GM23338 (cell line): ENCODE data around the gene CD300H. TPM values are rescaled to one million over a fixed set of nuclear protein-coding genes. Genes with fewer than 3 reads are reported as not detected.

ENCODE experiments used
- ATAC-seq: fragments of 200-7000 bp; cut with Tn5 transposase; 3 replicates; pipeline ENCODE4 v1.9.1; 2020
- DNase-seq: peaks from one replicate; pipeline ENCODE4 v3.0.0-alpha.2; 2015; ENCODE audit warnings: low spot score
- H2AFZ ChIP-seq: fragments of 200-600 bp; sonication (generic); 2 replicates; pipeline ENCODE4 v1.8.0; 2016; ENCODE audit warnings: antibody characterized with exemption, mild to moderate bottlenecking, moderate library complexity
- H3F3A ChIP-seq: fragments of 200-600 bp; sonication (generic); replicated peaks from 2 replicates; pipeline ENCODE4 v1.8.0; 2017; ENCODE audit warnings: antibody characterized with exemption, mixed run types, low read depth
- H3K27ac ChIP-seq: fragments of 200-600 bp; sonication (generic); 2 replicates; pipeline ENCODE4 v1.6.1; 2016; ENCODE audit warnings: low read depth
- H3K27me3 ChIP-seq: fragments of 200-600 bp; sonication (generic); 2 replicates; pipeline ENCODE4 v1.8.0; 2016; ENCODE audit warnings: mild to moderate bottlenecking, mixed run types, moderate library complexity; ENCODE audit not compliant: insufficient read depth
- H3K36me3 ChIP-seq: fragments of 200-600 bp; sonication (generic); 2 replicates; pipeline ENCODE4 v1.8.0; 2016; ENCODE audit warnings: mild to moderate bottlenecking; ENCODE audit not compliant: insufficient read depth
- H3K4me1 ChIP-seq: fragments of 200-600 bp; sonication (generic); 2 replicates; pipeline ENCODE4 v1.8.0; 2016; ENCODE audit warnings: mild to moderate bottlenecking, moderate library complexity; ENCODE audit not compliant: insufficient read depth
- H3K4me2 ChIP-seq: fragments of 200-600 bp; sonication (generic); 2 replicates; pipeline ENCODE4 v1.7.1; 2017; ENCODE audit warnings: mixed run types
- H3K4me3 ChIP-seq: fragments of 200-600 bp; sonication (generic); 2 replicates; pipeline ENCODE4 v1.6.1; 2016; ENCODE audit warnings: mixed run types
- H3K79me2 ChIP-seq: fragments of 200-600 bp; sonication (generic); replicated peaks from 2 replicates; pipeline ENCODE4 v1.8.0; 2017; ENCODE audit warnings: mild to moderate bottlenecking; ENCODE audit not compliant: insufficient read depth
- H3K9me2 ChIP-seq: fragments of 200-600 bp; sonication (generic); 2 replicates; pipeline ENCODE4 v1.8.0; 2017; ENCODE audit not compliant: insufficient read depth
- H4K20me1 ChIP-seq: fragments of 200-600 bp; sonication (generic); replicated peaks from 2 replicates; pipeline ENCODE4 v1.8.0; 2017; ENCODE audit warnings: mild to moderate bottlenecking; ENCODE audit not compliant: insufficient read depth
- H3K27ac Mint-ChIP-seq: 2 replicates; pipeline ENCODE4 v1.8.0; 2020; ENCODE audit warnings: inconsistent platforms, mild to moderate bottlenecking, moderate library complexity, mixed read lengths
- H3K27me3 Mint-ChIP-seq: 3 replicates; pipeline ENCODE4 v1.8.0; 2022; ENCODE audit warnings: low read depth, mild to moderate bottlenecking, moderate library complexity, mixed read lengths, inconsistent platforms; ENCODE audit not compliant: insufficient read depth, poor library complexity
- H3K36me3 Mint-ChIP-seq: 3 replicates; pipeline ENCODE4 v1.8.0; 2021; ENCODE audit warnings: low read depth, mild to moderate bottlenecking, inconsistent platforms, moderate library complexity, mixed read lengths
- H3K4me1 Mint-ChIP-seq: 3 replicates; pipeline ENCODE4 v1.8.0; 2020; ENCODE audit warnings: mild to moderate bottlenecking, inconsistent platforms, mixed read lengths
- H3K4me3 Mint-ChIP-seq: 3 replicates; pipeline ENCODE4 v1.8.0; 2021; ENCODE audit warnings: moderate library complexity, mild to moderate bottlenecking, inconsistent platforms, mixed read lengths
- H3K9me3 Mint-ChIP-seq: 3 replicates; pipeline ENCODE4 v1.8.0; 2020; ENCODE audit warnings: moderate library complexity, mild to moderate bottlenecking, inconsistent platforms, mixed read lengths
- CREB1 ChIP-seq: fragments of 250-450 bp; sonication (Bioruptor Pico); IDR thresholded peaks from 2 replicates; pipeline ENCODE4 v1.5.0; 2020; ENCODE audit warnings: low read depth, mild to moderate bottlenecking, moderate library complexity
- CTCF ChIP-seq, 2 experiments: fragments of 200-600 bp in 1 of 2; sonication (generic) in 1 of 2; conservative IDR thresholded peaks; 2 replicates each; pipeline versions ENCODE4 v1.5.1 to v1.6.1; 2016 to 2017; ENCODE audit warnings: antibody characterized with exemption in 2 of 2, low read depth in 2 of 2, mild to moderate bottlenecking in 2 of 2, moderate library complexity in 1 of 2
- EZH2phosphoT487 ChIP-seq: fragments of 200-600 bp; sonication (generic); IDR thresholded peaks from one replicate; pipeline ENCODE4 v1.8.1; 2018; ENCODE audit warnings: antibody characterized with exemption; ENCODE audit not compliant: unreplicated experiment
- NANOG ChIP-seq: IDR thresholded peaks from 2 replicates; pipeline ENCODE4 v1.6.1; 2016; ENCODE audit warnings: antibody characterized with exemption, borderline replicate concordance
- REST ChIP-seq: IDR thresholded peaks from one replicate; pipeline ENCODE4 v1.6.1; 2018; ENCODE audit warnings: antibody characterized with exemption; ENCODE audit not compliant: unreplicated experiment
- ZNF114 ChIP-seq: fragments of 250-450 bp; sonication (Bioruptor Pico); IDR thresholded peaks from 2 replicates; pipeline ENCODE4 v1.5.0; 2020; ENCODE audit warnings: mild to moderate bottlenecking, moderate library complexity
- polyA plus RNA-seq: library from polyadenylated mRNA; unstranded; fragments of >200 nt; fragmentation: Nextera tagmentation; extraction: Ambion mirVana; gene quantifications from 2 replicates; pipeline ENCODE4 v1.2.1, GENCODE V29; 2016
- total RNA-seq: library from RNA; depleted of rRNA; stranded (reverse); fragments of >200 nt; shearing (Covaris generic); gene quantifications from 2 replicates; pipeline ENCODE4 v1.2.3, GENCODE V29; 2014

The CD300H gene
- total and polyA plus RNA-seq, 2 experiments from 2014 or later = not detected

GRCh38 chr17:74566132-74566753 lies 1.1 kb downstream of the CD300H start:
- peaks cover 4% of the 10 kb centered on the region; the same call in 2 of the 3 replicates for H3K4me1 Mint-ChIP-seq
- DNase-seq (peak; percentile 83), ATAC-seq (peak; percentile 96)
- TF ChIP-seq CTCF (conservative IDR thresholded peaks at IDR 0.05; ENCODE audit: low read depth in 2 of 2) (peak; percentile 86 to 87), REST (no peak)
- no peaks in the 10 kb centered on the region for H3K4me1 ChIP-seq
- H3K27ac ChIP-seq = no peak overlapping the region
- H3K27me3 ChIP-seq = no peaks in the 10 kb centered on the region
- H3K27me3 Mint-ChIP-seq = peaks cover 9% of the 10 kb centered on the region
- no peaks in the 10 kb centered on the region for H3K36me3 ChIP-seq
- no peaks in the 10 kb centered on the region for H3K79me2 ChIP-seq
- H2AFZ ChIP-seq = peak overlapping the region; percentile 85
- no peak overlapping the region for H3K27ac Mint-ChIP-seq
- H3K9me3 Mint-ChIP-seq = no peaks in the 10 kb centered on the region; the same call in 1 of the 3 replicates
- H3K9me2 ChIP-seq = no peaks in the 10 kb centered on the region; the same call in 1 of the 2 replicates
- no peak overlapping the region for H3K4me2 ChIP-seq
- no peaks in the 10 kb centered on the region; the same call in 2 of the 3 replicates for H3K36me3 Mint-ChIP-seq
- H4K20me1 ChIP-seq = no peaks in the 10 kb centered on the region
- no peak overlapping the region for H3K4me3 ChIP-seq
- H3K4me3 Mint-ChIP-seq = no peak overlapping the region
- 0 out of 2 replicates have a peak, but pooled peaks cover 3% of the 10 kb centered on the region for H3F3A ChIP-seq

- Histone ChIP-seq H3K79me2 (no peaks in the 10 kb centered on the region), H3K27me3 (no peaks in the 10 kb centered on the region), H3K27ac (no peak overlapping the region), H3F3A (0 out of 2 replicates have a peak, but pooled peaks cover 3% of the 10 kb centered on the region), H2AFZ (no peak overlapping the region), H3K9me2 (no peaks in the 10 kb centered on the region; the same call in 1 of the 2 replicates), H3K4me2 (no peak overlapping the region), H4K20me1 (no peaks in the 10 kb centered on the region), H3K4me3 (no peak overlapping the region), H3K4me1 (no peaks in the 10 kb centered on the region), H3K36me3 (no peaks in the 10 kb centered on the region)
- Mint-ChIP-seq H3K27me3 (peaks cover 10% of the 10 kb centered on the region), H3K4me3 (no peak overlapping the region), H3K9me3 (no peaks in the 10 kb centered on the region; the same call in 1 of the 3 replicates), H3K36me3 (no peaks in the 10 kb centered on the region; the same call in 2 of the 3 replicates), H3K27ac (no peak overlapping the region), H3K4me1 (peaks cover 4% of the 10 kb centered on the region; the same call in 2 of the 3 replicates)
- TF ChIP-seq ZNF114 (CRISPR knock-in tag) (no peak), CREB1 (CRISPR knock-in tag) (no peak), CTCF (conservative IDR thresholded peaks at IDR 0.05; ENCODE audit: low read depth in 2 of 2) (no peak), REST (no peak), NANOG (no peak), EZH2phosphoT487 (no peak)
- DNase-seq (no peak), ATAC-seq (no peak)
Measured at GRCh38 chr17:74565126-74565525, 2.2 kb downstream of the CD300H start.
